ENCODE results near the gene PMPCB.

PMPCB gene

GRCh38 chr7:103336761-103337160 lies 39.5 kb downstream of the PMPCB start:
- no peak for DNase-seq

GRCh38 chr7:103338864-103339263 lies 41.6 kb downstream of the PMPCB start:
- no peak for DNase-seq

DNA sequence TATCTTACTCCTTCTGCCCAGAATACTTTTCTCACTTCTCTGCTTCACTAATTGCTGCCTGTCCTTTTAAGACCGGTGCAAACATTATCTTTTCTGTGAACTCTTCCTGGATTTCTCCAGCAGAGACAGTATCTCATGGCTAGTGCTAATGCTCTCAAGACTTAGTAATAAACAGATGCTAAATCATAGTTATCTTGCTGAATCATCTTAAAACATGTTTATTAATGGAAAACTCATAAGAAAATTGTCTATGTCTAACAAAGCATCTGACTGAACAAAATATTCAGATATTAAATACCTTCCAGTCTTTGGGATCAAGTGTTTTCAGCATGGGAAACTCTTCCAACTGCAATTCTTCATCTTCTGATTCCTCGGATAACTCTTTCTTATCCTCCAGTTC lies 44.2 kb downstream of the PMPCB start:
- DNase-seq = no peak

GRCh38 chr7:103343332-103343731 lies 46.1 kb downstream of the PMPCB start:
- DNase-seq = no peak

GRCh38 chr7:103343758-103344452 lies 46.7 kb downstream of the PMPCB start:
- DNase-seq = peak; percentile 69

DNA sequence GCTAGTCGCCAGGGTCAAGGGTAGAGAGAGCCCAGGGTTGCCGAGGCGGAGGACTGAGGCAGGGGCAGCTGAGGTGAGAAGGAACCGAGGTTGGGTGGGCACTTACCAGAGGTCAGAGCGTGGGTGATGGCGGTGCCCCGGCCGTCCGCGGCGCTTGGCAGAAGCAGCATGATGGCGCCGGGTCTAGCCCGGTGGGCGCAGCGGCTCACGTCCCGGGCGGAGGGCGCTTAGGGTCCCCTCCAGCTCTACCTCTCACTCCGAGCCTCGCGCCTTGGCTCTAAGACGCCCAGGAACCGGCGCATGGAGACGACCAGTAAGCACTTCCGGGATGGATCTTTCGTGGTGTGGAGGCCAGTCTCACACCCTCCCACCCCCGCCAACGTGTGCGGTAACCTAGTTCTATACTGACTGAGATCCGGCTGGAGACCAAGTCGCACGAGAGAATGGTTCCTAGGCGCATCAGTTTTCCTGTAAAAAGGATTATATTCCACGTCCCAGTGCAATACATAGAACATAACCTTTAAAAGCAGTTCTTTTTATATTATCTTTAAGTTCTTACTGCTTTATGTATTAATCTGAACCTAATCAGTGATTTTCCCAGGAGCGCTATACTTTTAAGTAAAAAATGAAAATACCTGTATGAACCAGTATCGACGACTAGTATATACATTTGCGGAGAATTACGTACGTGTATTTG lies 47.4 kb downstream of the PMPCB start, which contains the start of gene DNAJC2:
Gene DNAJC2 (minus strand): TSS at position 315 of the 697 bp plus-strand sequence. CDS start 145 bp downstream, at position 170.
- DNase-seq = peak; percentile 94

- no peak for DNase-seq
These were observed 49.2 kb downstream of the PMPCB start for GRCh38 chr7:103346396-103346795.

GRCh38 chr7:103347507-103348267 lies 50.5 kb downstream of the PMPCB start, which contains the start of gene PSMC2:
Gene PSMC2 (plus strand): TSS chr7:103347643. CDS start chr7:103347712, 69 bp downstream.
- DNase-seq = peak; percentile 92

DNA sequence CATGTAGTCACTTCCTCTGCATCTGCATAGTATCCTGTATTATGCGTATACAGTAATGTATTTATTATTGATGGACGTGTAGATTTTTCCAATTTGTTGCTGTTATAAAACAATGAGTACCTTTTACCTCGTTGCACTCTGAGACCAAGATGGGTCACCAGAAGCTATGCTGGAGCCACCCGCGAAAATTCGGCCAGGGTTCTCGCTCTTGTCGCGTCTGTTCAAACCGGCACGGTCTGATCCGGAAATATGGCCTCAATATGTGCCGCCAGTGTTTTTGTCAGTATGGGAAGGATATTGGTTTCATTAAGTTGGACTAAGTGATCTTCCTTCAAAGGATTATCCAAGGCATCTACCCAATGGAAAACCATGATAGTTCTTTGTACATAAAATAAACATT lies 51.2 kb downstream of the PMPCB start:
- DNase-seq = no peak

DNA sequence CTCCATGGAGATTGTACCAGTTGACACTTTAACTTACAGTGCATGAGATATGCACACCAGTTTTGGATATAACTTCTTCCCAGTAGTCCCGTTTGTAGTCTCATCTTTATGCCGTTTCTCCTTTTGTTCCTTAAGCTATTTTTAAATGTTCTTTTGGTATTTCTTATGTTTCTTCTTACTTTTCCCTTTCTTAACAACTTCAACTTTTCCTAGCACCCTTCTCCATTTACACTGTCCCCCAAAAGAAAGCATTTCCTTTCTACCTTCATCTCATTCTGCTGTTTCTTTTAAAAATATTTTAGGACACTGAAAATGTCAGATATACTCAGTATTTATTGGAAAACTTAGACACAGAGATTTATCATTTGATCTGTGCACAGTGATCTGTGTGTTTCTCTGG lies 51.7 kb downstream of the PMPCB start:
- DNase-seq = no peak

DNA sequence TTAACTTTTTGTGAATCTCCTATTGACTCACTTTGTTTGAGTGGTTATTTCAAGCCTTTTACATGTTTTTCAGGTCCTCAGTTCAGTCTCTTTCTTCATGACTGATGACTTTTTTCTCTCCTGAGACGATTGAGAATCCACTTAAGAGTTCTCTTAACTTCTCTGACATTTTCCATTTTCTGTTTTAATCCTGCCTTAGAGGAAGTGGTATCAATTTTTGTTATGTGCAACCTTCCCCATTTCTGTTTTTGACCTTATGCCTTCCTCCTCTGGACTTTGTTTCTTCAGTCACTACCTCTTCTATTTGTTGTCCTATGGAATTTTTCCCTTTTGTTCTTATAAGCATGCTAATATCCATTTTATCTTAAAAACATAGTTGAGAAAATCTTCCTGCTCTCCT lies 52.6 kb downstream of the PMPCB start:
- no peak for DNase-seq

Measured in NCI-H526 treated with DMSO at 0.1 percent for 48 hours (cell line).